Measurements from ENCODE around the gene MED22. TPM values are rescaled to one million over a fixed set of nuclear protein-coding genes. Genes with fewer than 3 reads are reported as not detected.
"Not testable (repeated sequence)": the region's sequence is repeated elsewhere in the genome, so short reads cannot be mapped to it uniquely, and the experiment has no call there.

MED22 gene
- total RNA-seq, 3 donors from 2014 or later (not counting 1 experiment from before 2014, with no cell fraction given) = 23.8 to 37.0 (median 28.1) TPM

DNA sequence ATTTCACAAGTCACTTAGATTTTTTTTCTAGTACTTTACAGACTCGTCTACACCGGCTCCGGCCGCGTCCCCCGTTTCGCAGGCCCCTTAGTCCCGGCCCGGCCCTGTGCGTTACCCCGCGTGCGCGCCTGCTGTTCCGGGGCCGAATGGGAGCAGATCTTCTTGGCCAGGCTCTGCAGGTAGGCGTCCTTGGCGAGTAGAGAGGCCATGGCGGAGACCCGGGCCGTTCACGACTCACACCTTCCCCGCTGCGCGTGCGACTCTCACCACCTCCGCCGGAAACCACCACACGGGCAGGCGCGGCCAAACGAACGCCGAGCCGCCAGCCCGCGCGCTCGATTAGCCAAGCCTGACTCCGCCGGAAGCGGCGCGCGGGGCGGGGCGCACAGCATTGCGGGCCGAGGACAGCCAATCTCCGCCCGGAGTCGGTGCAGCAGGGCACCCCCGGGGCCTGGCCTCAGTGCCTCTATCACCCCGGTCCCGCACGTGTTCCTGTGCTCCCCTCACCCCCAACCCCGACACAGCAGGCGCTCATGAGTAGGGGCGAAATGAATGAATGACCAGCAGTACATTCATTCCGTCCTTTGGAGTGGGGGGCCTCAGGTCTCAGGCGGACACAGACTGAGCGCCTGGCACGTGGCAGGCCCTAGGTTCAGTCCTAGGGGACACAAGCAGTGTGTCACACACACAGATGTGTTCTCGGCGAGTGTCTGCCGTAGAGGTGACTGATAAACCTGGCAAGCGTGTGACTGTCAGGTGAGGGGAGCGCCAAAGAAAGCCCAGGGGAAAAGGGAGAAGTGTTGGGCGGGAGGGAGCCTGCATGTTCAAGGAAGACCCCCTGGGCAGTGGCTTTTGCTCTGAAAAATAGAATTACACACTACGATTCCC, 11.8 kb downstream of the MED22 start, which contains the start of gene SURF6:
TSS of gene SURF6 (minus strand) at position 265 of the 888 bp plus-strand sequence. CDS start at position 209, 56 bp downstream.
- H3K4me3 ChIP-seq (ENCODE audit: low read length) = peak within 1 kb of the TSS; percentile 95
- H3K27me3 ChIP-seq (ENCODE audit: control insufficient read depth, insufficient read depth, low read length) = no peaks in the 10 kb centered on the region
- Mint-ChIP-seq H3K9me3 (no peaks in the 10 kb centered on the region), H3K36me3 (peaks cover 9% of the 10 kb centered on the region), H3K4me1 (peaks cover 39 to 53% of the 10 kb centered on the region in 2 donors), H3K4me3 (peak within 1 kb of the TSS; percentile 95), H3K27me3 (ENCODE audit: low read depth in 2 of 2) (no peaks in the 10 kb centered on the region), H3K27ac (peak within 1 kb of the TSS; percentile 91 to 95)
- ATAC-seq (peak; percentile 90 to 97 (median 92)), DNase-seq (peak; percentile 93 to 97)
- 8% methylated on average over 69 of the region's 70 CpGs for WGBS (ENCODE audit: insufficient coverage)
- peaks cover 41% of the 10 kb centered on the region for H3K4me1 ChIP-seq (ENCODE audit: control insufficient read depth, insufficient read depth, low read length)
- intact Hi-C loops (cut with micrococcal nuclease) = loop anchor here (1.0 to 2.0 kb wide), 2 partner anchors 12 to 41 kb away; partner anchors contain the start of genes MED22, RPL7A, STKLD1 and SURF4
- H3K27ac ChIP-seq (ENCODE audit: low read length) = peak within 1 kb of the TSS; percentile 77
- H3K9me3 ChIP-seq (ENCODE audit: control insufficient read depth, insufficient read depth, low read length) = no peaks in the 10 kb centered on the region
- TF ChIP-seq, protein P1, sequence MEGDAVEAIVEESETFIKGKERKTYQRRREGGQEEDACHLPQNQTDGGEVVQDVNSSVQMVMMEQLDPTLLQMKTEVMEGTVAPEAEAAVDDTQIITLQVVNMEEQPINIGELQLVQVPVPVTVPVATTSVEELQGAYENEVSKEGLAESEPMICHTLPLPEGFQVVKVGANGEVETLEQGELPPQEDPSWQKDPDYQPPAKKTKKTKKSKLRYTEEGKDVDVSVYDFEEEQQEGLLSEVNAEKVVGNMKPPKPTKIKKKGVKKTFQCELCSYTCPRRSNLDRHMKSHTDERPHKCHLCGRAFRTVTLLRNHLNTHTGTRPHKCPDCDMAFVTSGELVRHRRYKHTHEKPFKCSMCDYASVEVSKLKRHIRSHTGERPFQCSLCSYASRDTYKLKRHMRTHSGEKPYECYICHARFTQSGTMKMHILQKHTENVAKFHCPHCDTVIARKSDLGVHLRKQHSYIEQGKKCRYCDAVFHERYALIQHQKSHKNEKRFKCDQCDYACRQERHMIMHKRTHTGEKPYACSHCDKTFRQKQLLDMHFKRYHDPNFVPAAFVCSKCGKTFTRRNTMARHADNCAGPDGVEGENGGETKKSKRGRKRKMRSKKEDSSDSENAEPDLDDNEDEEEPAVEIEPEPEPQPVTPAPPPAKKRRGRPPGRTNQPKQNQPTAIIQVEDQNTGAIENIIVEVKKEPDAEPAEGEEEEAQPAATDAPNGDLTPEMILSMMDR (IDR thresholded peaks at IDR 0.05) = no peak
- H3K36me3 ChIP-seq (ENCODE audit: control insufficient read depth, insufficient read depth, low read length) = peaks cover 34% of the 10 kb centered on the region

GRCh38 chr9:133334888-133335287, 13.0 kb downstream of the MED22 start:
- ATAC-seq; H3K27me3 Mint-ChIP-seq (ENCODE audit: low read depth in 2 of 2); H3K27me3 ChIP-seq (ENCODE audit: control insufficient read depth, insufficient read depth, low read length); DNase-seq; intact Hi-C loops (cut with micrococcal nuclease); H3K9me3 ChIP-seq (ENCODE audit: control insufficient read depth, insufficient read depth, low read length); H3K4me3 ChIP-seq (ENCODE audit: low read length); H3K9me3 Mint-ChIP-seq; H3K27ac ChIP-seq (ENCODE audit: low read length): not testable (repeated sequence)
- WGBS (ENCODE audit: insufficient coverage) = 93% methylated on average over 11 of the region's 11 CpGs
- Mint-ChIP-seq H3K36me3 (peaks cover 15% of the 10 kb centered on the region), H3K27ac (peak overlapping the region; percentile 91 to 95), H3K4me3 (peak overlapping the region; percentile 95), H3K4me1 (peaks cover 33 to 45% of the 10 kb centered on the region in 2 donors)
- peaks cover 39% of the 10 kb centered on the region for H3K36me3 ChIP-seq (ENCODE audit: control insufficient read depth, insufficient read depth, low read length)
- H3K4me1 ChIP-seq (ENCODE audit: control insufficient read depth, insufficient read depth, low read length) = peaks cover 28% of the 10 kb centered on the region

- peak overlapping the region; percentile 11 to 91 for H3K27ac Mint-ChIP-seq
- no peak for ATAC-seq
- Histone ChIP-seq H3K27me3 (ENCODE audit: control insufficient read depth, insufficient read depth, low read length) (no peaks in the 10 kb centered on the region), H3K9me3 (ENCODE audit: control insufficient read depth, insufficient read depth, low read length) (no peaks in the 10 kb centered on the region), H3K4me3 (ENCODE audit: low read length) (no peak overlapping the region), H3K4me1 (ENCODE audit: control insufficient read depth, insufficient read depth, low read length) (peaks cover 24% of the 10 kb centered on the region), H3K36me3 (ENCODE audit: control insufficient read depth, insufficient read depth, low read length) (peaks cover 42% of the 10 kb centered on the region), H3K27ac (ENCODE audit: low read length) (no peak overlapping the region)
- DNase-seq = no peak
- intact Hi-C loops (cut with micrococcal nuclease) = no loop called here
- WGBS (ENCODE audit: insufficient coverage) = 97% methylated on average over 6 of the region's 6 CpGs
- peaks cover 30 to 37% of the 10 kb centered on the region in 2 donors for H3K4me1 Mint-ChIP-seq
- no peaks in the 10 kb centered on the region for H3K9me3 Mint-ChIP-seq
- H3K36me3 Mint-ChIP-seq = peaks cover 11% of the 10 kb centered on the region
- H3K27me3 Mint-ChIP-seq (ENCODE audit: low read depth in 2 of 2) = no peaks in the 10 kb centered on the region
- H3K4me3 Mint-ChIP-seq = no peak overlapping the region
- TF ChIP-seq, protein P1 (IDR thresholded peaks at IDR 0.05) = no peak
These were observed 13.8 kb downstream of the MED22 start for GRCh38 chr9:133334161-133334560.

- Mint-ChIP-seq H3K4me3 (no peak overlapping the region), H3K9me3 (no peaks in the 10 kb centered on the region), H3K27ac (no peak overlapping the region), H3K27me3 (ENCODE audit: low read depth in 2 of 2) (no peaks in the 10 kb centered on the region), H3K36me3 (peaks cover 7% of the 10 kb centered on the region), H3K4me1 (peaks cover 32 to 38% of the 10 kb centered on the region in 2 donors)
- peaks cover 42% of the 10 kb centered on the region for H3K36me3 ChIP-seq (ENCODE audit: control insufficient read depth, insufficient read depth, low read length)
- no peaks in the 10 kb centered on the region for H3K27me3 ChIP-seq (ENCODE audit: control insufficient read depth, insufficient read depth, low read length)
- DNase-seq (no peak), ATAC-seq (no peak)
- TF ChIP-seq, protein P1 (IDR thresholded peaks at IDR 0.05) = no peak
- H3K4me1 ChIP-seq (ENCODE audit: control insufficient read depth, insufficient read depth, low read length) = peaks cover 24% of the 10 kb centered on the region
- no peak overlapping the region for H3K4me3 ChIP-seq (ENCODE audit: low read length)
- 97% methylated on average over 10 of the region's 10 CpGs for WGBS (ENCODE audit: insufficient coverage)
- intact Hi-C loops (cut with micrococcal nuclease) = no loop called here
- H3K27ac ChIP-seq (ENCODE audit: low read length) = no peak overlapping the region
- no peaks in the 10 kb centered on the region for H3K9me3 ChIP-seq (ENCODE audit: control insufficient read depth, insufficient read depth, low read length)
These were observed 14.4 kb downstream of the MED22 start for GRCh38 chr9:133333566-133333965.

All from natural killer cell (primary cell).